Esophagus (tissue), 2 donors: ENCODE results near the gene FRMPD1. TPM values are rescaled to one million over a fixed set of nuclear protein-coding genes. Genes with fewer than 3 reads are reported as not detected.

Source experiments
- H3K27ac ChIP-seq, 2 donors: one replicate each; pipeline ENCODE4 v1.5.1; 2013; ENCODE audit warnings: low read depth in 2 of 2, mild to moderate bottlenecking in 2 of 2, inconsistent platforms in 1 of 2, low read length in 1 of 2, moderate library complexity in 1 of 2
- H3K27me3 ChIP-seq, 2 donors: one replicate each; pipeline ENCODE4 v1.6.1; 2013; ENCODE audit warnings: low read length in 2 of 2, control low read depth in 1 of 2, mild to moderate bottlenecking in 1 of 2; ENCODE audit not compliant: insufficient read depth in 2 of 2, control insufficient read depth in 1 of 2
- H3K36me3 ChIP-seq, 2 donors: one replicate each; pipeline ENCODE4 v1.6.1; 2013; ENCODE audit warnings: low read length in 1 of 2; ENCODE audit not compliant: control insufficient read depth in 2 of 2, insufficient read depth in 2 of 2
- H3K4me1 ChIP-seq, 2 donors: one replicate each; pipeline ENCODE4 v1.6.1; 2013; ENCODE audit warnings: low read length in 1 of 2; ENCODE audit not compliant: control insufficient read depth in 2 of 2, insufficient read depth in 2 of 2
- H3K4me3 ChIP-seq, 2 donors: one replicate each; pipeline ENCODE4 v1.5.1; 2013; ENCODE audit warnings: low read length in 2 of 2, mild to moderate bottlenecking in 2 of 2, low read depth in 1 of 2, moderate library complexity in 1 of 2
- H3K9me3 ChIP-seq, 2 donors: one replicate each; pipeline ENCODE4 v1.6.1; 2013; ENCODE audit warnings: mild to moderate bottlenecking in 2 of 2, low read depth in 1 of 2, low read length in 1 of 2, moderate library complexity in 1 of 2; ENCODE audit not compliant: control insufficient read depth in 2 of 2, insufficient read depth in 1 of 2
- WGBS, 2 donors: extraction: QIAGEN DNeasy Blood & Tissue Kit; methylation state at CpG; one replicate each; pipeline ENCODE4 v1.1.7; 2013; 5-methylcytosine and 5-hydroxymethylcytosine counted together
- polyA plus RNA-seq, 2 donors: library from polyadenylated mRNA; stranded (reverse); fragments of 200-250 nt; gene quantifications; one replicate each; pipeline ENCODE4 v1.2.3, GENCODE V29; 2013
- donor health status: healthy with polysubstance abuse.
- donor health status: Bipolar disorder and iron deficiency.

Gene FRMPD1
- polyA plus RNA-seq, 2 donors: 0.04 to 0.12 TPM

DNA sequence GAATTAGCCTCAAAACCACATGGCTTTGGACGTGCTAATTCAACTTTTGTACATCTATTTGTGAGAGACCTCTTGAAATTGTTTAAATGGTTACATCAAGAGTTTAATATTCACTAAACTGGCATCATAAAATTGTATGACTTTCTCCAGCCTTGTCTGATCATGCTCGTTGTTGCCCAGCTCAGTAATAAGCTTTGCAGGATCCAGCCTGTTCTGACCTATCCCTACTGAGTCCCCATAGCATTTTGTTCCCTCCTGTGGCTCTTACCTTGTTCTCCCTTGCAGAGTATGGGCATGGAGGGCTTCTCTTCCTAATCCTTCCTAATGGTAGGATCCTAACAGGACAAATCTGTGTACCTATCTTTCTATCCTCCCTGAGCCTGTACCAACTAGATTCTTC, 127.8 kb downstream of the FRMPD1 start:
- no peaks in the 10 kb centered on the region for H3K27me3 ChIP-seq
- H3K9me3 ChIP-seq: no peaks in the 10 kb centered on the region
- peaks cover 8 to 13% of the 10 kb centered on the region in 2 donors for H3K36me3 ChIP-seq
- H3K4me1 ChIP-seq: no peaks in the 10 kb centered on the region
- no peak overlapping the region for H3K27ac ChIP-seq
- 44 to 56% methylated on average over 2 of the region's 2 CpGs for WGBS, 2 donors
- H3K4me3 ChIP-seq: no peak overlapping the region

DNA sequence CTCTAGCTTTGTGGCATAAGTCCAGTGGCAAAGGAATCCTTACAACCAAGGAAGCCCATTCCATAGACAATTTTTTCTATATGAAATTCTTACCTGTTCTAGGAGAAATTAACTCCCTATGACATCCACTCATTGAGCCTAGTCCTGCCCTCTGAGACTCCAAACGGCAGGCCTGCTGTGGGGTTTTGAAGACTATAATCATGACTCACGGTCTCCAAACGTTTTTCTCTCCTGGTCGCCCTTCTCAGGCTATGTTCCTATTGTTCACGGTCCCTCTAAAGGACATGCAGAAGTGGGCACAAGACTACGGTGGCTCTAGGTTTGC, 133.5 kb downstream of the FRMPD1 start:
- peak overlapping the region; percentile 82 to 98 for H3K4me3 ChIP-seq
- H3K4me1 ChIP-seq: no peaks in the 10 kb centered on the region
- 0 to 1% methylated on average over 6 of the region's 6 CpGs for WGBS, 2 donors
- peaks cover 0 to 6% of the 10 kb centered on the region in 2 donors for H3K36me3 ChIP-seq
- H3K27ac ChIP-seq: peak overlapping the region; percentile 88
- H3K9me3 ChIP-seq: no peaks in the 10 kb centered on the region
- no peaks in the 10 kb centered on the region for H3K27me3 ChIP-seq

DNA sequence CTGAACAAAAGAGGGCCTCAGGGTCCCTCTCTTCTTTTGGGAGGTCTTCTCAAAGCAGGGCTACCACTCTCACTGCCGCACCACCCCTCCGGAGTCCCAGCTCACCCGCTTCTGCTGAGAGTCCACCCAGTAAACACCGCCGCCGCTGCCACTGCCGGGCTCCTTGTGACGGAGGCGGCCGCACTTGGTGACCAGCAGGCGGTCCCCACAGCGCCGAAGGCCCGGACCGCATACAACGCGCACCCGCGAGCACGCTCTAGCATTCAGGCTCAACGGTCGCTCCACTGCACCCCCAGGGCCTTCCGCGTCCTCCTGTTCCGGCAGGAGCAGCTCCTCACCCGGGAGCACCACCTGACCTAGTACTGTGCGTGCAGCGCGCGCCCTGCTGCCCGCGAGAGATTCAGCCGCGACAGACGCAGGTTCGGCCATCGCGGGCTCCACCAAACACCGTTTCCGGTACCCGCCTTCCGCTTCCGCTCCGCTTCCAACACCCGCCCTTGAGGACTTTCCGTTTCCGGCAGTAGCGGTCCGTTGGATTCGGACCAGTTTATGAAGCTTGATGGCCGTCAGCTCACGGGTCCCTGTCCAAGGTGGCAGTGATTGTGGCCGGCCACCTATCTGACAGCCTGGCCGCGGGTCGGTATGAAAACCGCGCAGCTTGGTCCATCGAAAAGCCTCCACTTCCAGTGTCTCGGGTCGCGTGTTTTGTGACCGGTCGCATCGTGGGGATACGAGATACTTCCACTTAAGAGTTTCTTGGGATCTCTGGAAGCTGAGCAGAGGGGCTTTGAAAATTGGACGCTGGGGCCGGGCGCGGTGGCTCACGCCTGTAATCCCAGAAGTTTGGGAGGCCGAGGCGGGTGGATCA, 134.1 kb downstream of the FRMPD1 start, which contains the start of gene EXOSC3:
EXOSC3 (minus strand) TSS at position 449 of the 868 bp plus-strand sequence; CDS start at position 429, 20 bp downstream.
- peak within 1 kb of the TSS; percentile 82 to 98 for H3K4me3 ChIP-seq
- no peaks in the 10 kb centered on the region for H3K27me3 ChIP-seq
- peaks cover 0 to 6% of the 10 kb centered on the region in 2 donors for H3K36me3 ChIP-seq
- no peaks in the 10 kb centered on the region for H3K4me1 ChIP-seq
- peak within 1 kb of the TSS; percentile 88 for H3K27ac ChIP-seq
- 0 to 1% methylated on average over 73 of the region's 73 CpGs for WGBS, 2 donors
- H3K9me3 ChIP-seq: no peaks in the 10 kb centered on the region

DNA sequence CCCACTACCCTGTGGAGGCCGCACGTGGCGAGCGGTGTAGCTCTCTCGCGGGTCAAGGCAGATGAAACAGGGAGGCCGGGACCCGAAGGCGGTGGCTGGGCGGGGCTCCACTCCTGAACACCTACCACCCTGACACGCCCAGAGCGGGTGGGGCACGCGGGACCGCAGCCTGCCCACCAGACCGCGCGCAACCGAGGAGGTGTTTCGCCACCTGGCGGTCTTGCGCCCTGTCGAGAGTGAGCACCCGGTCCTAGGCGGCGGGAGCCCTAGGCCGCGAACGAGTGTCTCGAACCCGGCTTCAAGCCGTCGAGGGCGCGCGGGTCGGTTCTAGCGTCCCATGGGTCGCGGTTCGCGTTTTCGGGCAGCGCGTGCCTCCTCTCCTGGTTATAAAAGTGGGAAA, 136.3 kb downstream of the FRMPD1 start:
- peaks cover 0 to 6% of the 10 kb centered on the region in 2 donors for H3K36me3 ChIP-seq
- no peaks in the 10 kb centered on the region for H3K9me3 ChIP-seq
- whole genome bisulfite sequencing, 2 donors: 58 to 60% methylated on average over 44 to 45 of the region's 45 CpGs
- no peak overlapping the region for H3K4me3 ChIP-seq
- no peaks in the 10 kb centered on the region for H3K27me3 ChIP-seq
- no peaks in the 10 kb centered on the region for H3K4me1 ChIP-seq
- no peak overlapping the region for H3K27ac ChIP-seq

DNA sequence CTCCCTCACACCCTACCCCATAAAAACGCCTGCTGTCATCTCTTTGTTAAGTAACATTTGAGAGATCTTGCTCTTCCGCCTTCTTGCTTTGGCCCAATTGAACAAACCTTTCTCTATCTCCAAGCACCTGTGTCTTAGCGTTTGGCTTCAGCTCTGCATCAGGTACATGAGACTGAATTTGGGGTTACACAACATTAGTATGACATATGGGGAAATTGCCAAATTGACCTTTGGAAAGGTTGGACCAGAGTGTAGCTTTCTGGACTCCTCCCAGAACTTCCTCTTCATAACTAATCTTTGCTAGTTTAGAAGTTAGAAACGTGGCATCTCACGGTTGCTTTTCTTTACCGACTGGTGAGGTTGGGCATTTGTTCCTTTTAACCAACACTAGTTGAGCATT, 137.6 kb downstream of the FRMPD1 start:
- Histone ChIP-seq H3K27ac (no peak overlapping the region), H3K4me1 (no peaks in the 10 kb centered on the region), H3K36me3 (no peaks in the 10 kb centered on the region), H3K9me3 (no peaks in the 10 kb centered on the region), H3K4me3 (no peak overlapping the region), H3K27me3 (no peaks in the 10 kb centered on the region)
- WGBS, 2 donors: 80 to 84% methylated on average over 6 of the region's 6 CpGs

DNA sequence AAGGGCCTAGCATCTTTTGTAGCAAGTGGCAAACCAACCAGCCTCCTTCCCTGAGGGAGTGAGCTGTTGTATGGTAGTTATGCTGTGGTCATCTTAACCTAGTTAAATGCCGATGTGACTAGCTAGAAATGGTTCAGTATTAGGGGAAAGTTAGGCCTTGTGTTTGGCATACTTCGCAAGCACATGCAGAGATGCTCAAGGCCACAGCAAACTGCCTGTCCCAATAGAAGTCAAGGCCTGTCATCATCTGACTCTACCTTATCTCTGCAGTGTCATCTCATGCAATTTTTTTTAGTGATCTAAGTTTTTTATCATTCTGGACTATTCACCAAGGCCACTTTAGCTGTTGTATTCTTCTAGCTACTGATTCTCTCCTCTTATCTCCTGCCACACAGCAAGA, 139.3 kb downstream of the FRMPD1 start:
- H3K4me3 ChIP-seq: no peak overlapping the region
- H3K9me3 ChIP-seq: no peaks in the 10 kb centered on the region
- no peaks in the 10 kb centered on the region for H3K4me1 ChIP-seq
- no peak overlapping the region for H3K27ac ChIP-seq
- no peaks in the 10 kb centered on the region for H3K36me3 ChIP-seq
- WGBS, 2 donors: 96 to 98% methylated on average over 2 of the region's 2 CpGs
- no peaks in the 10 kb centered on the region for H3K27me3 ChIP-seq

DNA sequence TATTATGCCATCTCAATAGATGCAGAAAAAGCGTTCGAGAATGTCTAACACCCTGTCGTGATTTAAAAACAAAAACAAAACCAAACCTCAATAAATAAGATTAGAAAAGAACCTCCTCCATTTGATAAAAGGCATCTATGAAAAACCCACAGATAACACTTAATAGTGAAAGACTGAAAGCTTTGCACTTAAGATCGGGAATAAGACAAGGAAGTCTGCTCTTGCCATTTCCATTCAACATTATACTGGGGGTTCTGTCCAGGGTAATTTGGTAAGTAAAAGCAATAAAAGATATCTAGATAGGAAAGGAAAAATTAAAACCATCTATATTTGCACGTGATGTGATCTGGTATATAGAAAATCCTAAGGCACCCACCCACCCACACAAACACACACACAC, 141.4 kb downstream of the FRMPD1 start:
- H3K4me1 ChIP-seq: no peaks in the 10 kb centered on the region
- H3K4me3 ChIP-seq: no peak overlapping the region
- no peaks in the 10 kb centered on the region for H3K36me3 ChIP-seq
- H3K27me3 ChIP-seq: no peaks in the 10 kb centered on the region
- H3K9me3 ChIP-seq: no peaks in the 10 kb centered on the region
- 90 to 93% methylated on average over 5 of the region's 5 CpGs for WGBS, 2 donors
- H3K27ac ChIP-seq: no peak overlapping the region

DNA sequence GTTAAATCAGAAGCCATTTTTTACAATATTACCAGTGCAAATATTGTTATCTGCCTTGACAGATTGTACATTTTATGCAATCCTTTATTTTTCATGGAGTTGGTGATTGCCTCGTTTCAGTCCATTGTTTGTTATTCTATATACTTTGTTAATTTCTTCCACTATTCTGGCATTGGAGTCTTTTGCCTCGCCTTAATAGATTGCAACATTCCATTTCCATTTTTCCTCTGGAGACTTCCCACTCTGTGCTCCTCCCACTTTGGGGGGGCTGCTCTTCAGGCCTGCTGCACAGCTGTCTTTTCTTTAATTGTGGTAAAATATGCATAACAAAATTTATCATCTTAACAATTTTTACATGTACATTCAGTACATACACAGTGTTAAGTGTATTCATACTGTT, 145.5 kb downstream of the FRMPD1 start:
- Histone ChIP-seq H3K36me3 (no peaks in the 10 kb centered on the region), H3K4me3 (no peak overlapping the region), H3K27me3 (no peaks in the 10 kb centered on the region), H3K4me1 (no peaks in the 10 kb centered on the region), H3K9me3 (no peaks in the 10 kb centered on the region), H3K27ac (no peak overlapping the region)
- 60 to 65% methylated on average over 2 of the region's 2 CpGs for WGBS, 2 donors
